ENCODE results near the gene NEDD9.

Gene NEDD9

DNA sequence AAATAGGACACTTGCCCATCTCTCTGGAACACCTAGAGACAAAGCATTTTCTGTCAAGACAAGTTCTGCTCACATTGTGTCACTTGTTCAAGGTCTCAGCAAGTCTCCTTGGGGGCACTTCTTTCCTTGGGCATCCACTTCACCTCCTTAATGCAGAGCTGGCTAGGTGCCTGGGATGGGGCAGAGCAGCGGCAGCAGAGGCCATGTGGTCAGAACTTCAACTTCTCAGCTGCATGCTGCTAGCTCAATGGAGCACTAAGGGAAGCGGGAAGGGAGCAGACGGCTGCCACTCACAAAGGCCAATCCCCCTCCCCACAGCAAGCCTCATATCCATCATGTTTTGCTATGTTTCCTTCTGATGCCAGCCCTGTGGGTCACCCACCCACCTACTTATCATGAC, 31.5 kb downstream of the NEDD9 start:
- DNase-seq (ENCODE audit: low read depth) = no peak

GRCh38 chr6:11200356-11200755, 32.1 kb downstream of the NEDD9 start:
- DNase-seq (ENCODE audit: low read depth) = no peak

DNA sequence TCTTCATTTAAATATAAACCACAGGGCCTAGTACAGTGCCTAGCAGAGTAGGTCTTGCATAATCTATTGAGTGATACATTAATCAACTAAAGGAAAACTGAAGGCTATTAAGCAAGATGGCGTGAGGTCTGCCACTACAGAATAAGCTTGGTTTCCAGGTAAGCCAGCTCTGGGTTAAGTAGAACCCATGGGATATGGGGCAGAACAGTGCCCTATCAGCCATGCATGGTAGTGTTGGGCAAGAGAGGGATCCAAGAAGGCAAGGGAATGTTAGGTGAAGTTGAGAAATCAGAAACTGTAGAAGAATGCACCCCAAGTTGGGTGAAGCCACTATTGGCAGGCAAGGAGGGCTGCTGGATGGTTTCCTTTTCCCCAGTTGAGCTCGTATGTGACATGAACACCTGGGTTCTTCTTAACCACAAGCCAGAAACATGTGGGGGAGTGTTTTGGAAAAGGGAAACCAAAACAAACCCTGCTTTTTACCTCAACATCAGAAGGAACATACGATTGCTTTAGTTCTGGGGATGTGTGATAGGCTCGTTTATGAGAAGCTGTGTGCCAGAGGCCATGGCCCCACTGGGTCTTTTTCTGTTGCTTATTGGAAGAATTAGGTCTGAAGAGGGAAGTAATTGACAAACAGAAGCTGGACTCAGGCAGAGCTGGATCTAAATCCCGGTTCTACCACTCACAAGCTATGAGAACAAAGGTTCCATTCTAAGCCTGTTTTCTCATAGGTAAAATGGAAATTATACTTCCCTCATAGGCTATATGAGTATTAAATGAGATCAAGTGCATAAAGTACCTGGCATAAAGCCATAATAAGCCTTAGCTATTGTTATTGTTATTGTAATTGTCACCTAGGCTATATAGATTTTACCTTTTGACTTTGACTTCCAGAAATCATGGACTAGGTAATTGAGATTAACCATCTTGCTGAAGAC, 33.5 kb downstream of the NEDD9 start:
- no peak for DNase-seq (ENCODE audit: low read depth)

GRCh38 chr6:11197850-11198249, 34.6 kb downstream of the NEDD9 start:
- no peak for DNase-seq (ENCODE audit: low read depth)

DNA sequence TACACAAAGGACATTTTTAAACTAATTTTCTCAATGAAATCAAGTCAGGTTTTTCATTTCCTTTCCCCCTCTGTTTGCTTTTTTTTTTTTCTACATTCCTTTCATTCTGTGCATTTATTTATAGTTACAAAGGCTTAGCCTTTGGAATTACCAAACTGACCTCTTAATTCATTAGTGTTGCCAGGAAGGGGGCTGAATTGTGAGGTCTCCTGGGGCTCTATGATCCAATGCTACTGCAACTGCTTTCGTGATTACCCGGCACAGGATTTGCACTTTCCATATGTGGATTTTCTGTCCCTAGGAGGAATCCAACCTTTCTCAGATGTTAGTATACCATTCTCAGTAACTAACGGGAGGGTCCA, 35.3 kb downstream of the NEDD9 start:
- DNase-seq (ENCODE audit: low read depth) = peak; percentile 83

DNA sequence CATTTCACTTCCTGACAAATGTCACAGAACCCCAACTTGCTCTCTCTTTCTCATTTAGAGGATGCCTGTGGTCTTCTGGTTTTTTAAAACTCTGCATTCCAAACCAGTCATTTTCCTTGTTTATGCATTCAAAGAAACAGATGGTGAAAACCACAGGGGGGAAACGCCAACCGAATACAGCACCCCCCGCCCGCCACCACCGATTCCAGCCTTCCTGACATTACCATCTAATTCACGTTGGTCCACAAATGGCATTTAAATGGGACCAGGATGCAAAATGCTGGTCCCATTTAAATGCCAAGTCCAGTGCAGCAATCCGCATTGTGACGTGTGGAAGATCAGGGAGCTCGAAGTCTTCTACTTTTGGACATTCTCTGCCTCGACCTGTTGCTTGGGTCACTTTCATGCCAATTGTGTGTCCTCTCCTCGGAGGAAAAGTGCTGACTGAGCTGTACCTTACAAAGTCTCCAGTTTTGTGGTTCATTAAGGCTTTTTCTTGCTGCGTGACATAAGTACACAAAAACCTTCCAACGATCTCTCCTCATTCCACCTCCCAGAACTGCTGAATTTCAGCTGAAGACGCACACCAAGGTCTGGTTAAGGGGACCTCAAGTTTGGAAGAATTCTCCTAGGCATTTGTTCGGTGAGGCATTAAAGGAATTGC, 35.8 kb downstream of the NEDD9 start:
- peak; percentile 89 for DNase-seq (ENCODE audit: low read depth)

DNA sequence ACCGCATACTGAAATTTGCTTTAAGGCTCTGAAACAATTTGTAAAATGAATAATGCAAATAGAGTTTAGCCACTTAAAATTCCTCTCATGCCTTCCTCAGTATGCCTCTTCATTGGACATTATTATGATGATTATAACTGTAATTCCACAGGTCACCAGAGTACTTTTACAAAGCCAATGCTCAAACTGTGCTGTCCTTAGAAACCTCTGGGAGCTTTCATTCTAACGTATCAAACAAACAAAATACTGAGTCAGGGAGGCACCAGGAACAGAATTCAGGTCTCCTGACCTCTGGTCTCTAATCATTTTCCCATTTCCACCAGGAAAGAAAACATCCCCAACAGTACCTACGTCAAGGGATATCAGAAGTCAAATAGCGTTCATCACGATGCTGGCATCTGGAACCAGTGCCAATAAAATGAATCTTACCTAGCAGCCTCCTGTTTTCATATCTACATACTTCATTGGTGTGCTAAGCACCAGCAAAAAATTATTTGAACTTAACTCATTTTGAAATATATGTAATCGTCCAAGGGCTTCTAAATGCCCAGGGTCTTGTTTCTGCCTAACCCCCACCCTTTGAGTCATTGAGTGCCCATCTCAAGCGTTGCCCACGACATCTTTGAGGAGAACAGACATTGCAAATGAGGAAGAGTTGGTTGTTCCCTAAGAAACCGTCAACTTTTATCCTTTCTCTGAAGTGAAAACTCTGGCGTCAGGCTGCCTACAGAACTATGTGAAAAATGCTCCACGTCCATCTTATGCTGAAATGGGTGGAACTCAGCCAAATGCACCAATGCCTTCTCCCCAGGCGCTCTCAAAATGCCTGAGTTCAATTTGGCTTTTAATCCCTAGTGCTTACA, 37.9 kb downstream of the NEDD9 start:
- no peak for DNase-seq (ENCODE audit: low read depth)

DNA sequence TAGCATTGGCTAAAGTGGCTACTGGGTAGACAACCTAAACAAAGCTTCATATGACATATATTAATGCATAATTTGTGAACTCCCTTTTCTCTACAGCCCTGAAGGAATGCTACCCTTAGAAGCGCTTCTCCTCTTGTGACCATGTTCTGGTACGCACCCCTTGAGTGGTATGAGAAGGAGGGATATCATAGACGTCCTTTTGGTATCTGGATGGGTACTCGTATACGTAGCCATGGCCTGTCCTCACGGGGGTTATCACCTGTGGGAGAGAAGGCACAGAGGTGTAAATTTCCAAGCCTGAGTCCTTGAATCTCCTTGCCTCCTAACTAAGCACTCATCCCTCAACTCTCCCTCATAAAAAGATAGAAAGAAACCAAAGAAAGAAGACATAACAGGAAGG, 39.0 kb downstream of the NEDD9 start:
- no peak for DNase-seq (ENCODE audit: low read depth)

GRCh38 chr6:11192167-11192566, 40.3 kb downstream of the NEDD9 start:
- no peak for DNase-seq (ENCODE audit: low read depth)

DNA sequence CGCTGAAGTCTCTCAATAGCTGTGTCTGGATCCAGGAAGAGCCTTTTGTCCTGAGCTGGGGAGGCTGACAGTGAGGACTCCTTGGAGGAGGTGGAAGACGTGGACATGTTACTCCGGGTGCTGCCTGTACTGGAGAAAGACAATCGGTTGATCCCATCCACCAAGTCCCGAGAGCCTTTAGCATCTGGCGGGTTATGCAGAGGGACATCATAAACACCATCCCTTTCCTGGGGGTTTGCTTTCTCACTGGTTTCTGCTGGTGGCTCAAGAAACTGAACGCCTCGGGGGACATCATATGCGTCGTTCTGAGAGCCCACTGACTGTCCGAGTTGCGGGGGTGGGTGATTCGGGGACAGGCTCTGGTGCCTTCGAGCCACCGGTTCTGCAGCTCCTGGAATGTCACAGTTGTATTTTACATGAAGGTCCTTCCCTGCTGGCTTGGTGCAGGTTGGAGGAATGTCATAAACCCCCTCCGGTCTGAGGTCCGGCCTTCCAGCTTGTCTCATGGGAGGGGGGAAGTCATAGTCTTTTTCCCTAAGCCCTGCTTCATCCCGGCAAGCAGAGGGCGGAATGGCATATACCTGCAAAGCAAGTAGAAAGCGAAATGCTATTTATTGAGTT, 41.7 kb downstream of the NEDD9 start:
- no peak for DNase-seq (ENCODE audit: low read depth)

DNA sequence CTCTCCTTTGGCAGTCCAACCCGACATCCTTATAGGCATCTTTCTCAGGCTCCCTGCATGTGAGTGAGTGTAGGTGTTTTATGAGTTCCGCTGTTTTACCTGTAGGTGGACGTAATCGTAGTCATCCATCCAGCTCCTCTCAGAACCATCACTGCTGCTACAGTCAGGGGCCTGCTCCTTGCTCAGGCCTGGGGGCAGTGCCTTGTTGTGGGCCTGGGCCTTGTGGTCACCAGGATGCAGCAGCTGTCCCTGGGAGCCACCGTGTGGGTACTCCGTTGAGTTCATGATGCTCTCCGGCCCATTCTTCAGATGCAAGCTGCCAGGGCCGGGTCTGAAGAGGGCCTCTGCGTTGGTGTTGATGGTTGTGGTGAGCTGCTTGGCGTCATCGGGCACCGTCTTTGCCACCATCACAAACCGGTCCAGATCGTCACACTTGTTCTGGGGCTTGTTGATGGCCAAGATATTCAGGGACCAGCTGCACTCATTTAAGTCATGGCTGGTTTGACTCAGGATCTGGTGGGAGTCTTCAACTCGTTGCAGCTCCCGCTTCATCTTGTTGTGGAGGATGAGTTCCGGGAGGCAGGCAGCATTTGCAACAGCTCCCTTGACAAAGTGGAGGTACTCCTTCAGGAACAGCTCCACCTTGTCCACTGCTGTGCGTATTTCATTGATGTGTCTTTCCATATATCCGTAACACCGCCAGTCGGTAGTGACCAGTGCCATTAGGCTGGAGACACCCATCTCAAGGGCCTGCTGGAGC, 42.4 kb downstream of the NEDD9 start:
- DNase-seq (ENCODE audit: low read depth) = no peak

DNA sequence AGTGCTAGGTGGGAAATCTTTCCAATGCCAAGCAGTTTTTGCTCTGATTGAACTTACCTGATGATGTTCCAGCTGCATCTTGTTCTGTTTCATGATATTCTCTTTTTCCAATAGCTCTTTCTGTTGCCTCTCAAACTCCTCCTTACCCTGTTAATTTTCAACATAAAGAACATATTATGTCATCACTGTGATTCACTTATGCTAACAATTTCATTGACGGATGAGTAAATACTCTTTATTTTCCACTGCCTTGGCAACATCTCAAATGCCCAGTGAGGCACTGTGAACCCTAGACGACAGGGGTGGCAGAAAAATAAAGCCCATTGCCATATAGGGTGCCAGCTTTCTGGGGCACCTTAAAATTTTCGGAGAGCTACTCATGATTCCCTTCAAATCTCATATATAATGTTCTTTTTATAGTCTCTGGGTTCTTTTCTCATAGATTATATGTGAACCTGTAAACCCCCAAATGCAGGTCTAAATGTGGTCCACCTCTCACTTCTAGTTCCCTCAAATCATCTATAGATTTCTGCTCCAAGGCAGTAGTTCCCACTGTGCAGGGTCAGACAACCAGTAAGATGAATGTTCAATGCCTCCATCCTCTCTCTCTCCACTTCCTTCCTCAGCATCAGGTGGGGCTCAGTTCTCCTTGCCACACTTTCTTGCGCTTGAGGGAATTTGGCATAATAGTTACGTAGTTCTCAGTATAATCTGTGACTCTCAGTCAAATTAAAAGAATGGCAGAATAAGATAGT, 44.1 kb downstream of the NEDD9 start:
- no peak for DNase-seq (ENCODE audit: low read depth)

DNA sequence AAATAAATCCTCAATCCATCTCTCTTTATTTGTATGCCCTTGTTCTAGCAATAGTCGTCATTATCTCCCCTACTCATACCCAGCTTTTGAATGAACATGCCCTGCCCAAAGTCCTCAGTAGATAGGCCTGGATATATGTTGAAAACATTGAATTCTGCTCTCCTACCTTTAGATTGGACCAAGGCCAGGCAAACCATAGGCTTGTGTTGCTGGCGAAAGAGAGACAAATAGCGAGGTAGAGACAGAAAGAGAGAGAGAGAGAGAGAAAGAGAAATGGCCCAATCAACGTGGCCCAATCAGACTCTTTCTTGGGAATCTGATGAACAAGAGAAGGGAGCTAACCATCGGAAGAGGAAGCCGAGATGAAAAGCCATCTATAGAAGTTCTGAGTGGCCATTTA, 45.2 kb downstream of the NEDD9 start:
- DNase-seq (ENCODE audit: low read depth) = no peak

- DNase-seq (ENCODE audit: low read depth) = no peak
Observed at GRCh38 chr6:11185204-11185842, 47.1 kb downstream of the NEDD9 start.

- DNase-seq (ENCODE audit: low read depth) = no peak
Observed at GRCh38 chr6:11183761-11184362, 48.6 kb downstream of the NEDD9 start.

GRCh38 chr6:11181478-11182136, 50.9 kb downstream of the NEDD9 start:
- no peak for DNase-seq (ENCODE audit: low read depth)

DNA sequence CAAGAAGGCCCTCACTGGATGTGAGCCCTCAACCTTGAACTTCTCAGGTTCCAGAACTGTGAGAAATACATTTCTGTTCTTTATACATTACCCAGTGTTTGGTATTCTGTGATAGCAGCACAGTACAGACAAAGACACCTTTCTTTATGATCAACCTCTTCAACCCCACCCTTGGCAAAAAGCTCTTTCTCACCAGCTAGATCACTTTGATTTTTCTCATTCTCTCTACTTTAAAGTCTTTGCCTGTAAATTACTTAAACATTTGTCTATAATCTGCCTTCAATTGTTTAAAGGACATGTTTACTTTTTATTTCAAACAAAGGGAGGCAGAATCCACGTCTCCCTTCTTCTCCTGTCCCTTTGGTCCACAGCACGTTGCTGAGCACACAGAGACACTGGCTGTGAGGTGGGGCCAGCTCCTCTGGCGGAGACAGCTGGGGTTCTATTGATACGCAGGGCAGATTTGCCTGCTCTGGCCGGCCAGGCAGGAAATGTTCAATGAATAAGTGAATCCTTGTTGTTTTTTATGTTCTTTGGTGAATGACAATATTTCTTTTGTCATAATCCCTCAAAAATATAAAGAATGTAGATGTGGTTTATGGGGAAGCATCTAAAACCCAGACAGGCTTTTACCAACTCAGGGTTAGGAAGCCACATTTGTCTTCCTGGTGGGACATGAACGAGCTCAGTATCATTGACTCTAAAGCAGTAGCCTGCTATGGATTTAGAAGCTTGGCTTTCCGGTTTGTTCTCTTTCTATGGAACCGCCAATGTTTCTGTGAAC, 52.9 kb downstream of the NEDD9 start:
- DNase-seq (ENCODE audit: low read depth) = no peak

DNA sequence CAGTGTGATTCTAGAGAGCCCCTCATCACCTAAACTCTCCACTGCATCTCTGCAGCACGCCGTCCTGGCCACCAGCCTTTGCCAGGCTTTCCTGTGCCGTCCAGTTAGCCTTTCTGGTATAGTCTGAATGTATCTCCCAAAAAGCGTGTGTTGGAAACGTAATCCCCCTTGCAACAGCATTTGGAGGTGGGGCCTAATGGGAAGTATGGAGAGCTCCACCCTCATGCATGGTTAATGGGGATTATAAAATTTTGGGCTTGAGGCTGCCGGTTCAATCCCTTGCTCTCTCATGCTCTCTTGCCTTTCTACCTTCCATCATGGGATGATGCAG, 53.4 kb downstream of the NEDD9 start:
- DNase-seq (ENCODE audit: low read depth) = no peak

DNA sequence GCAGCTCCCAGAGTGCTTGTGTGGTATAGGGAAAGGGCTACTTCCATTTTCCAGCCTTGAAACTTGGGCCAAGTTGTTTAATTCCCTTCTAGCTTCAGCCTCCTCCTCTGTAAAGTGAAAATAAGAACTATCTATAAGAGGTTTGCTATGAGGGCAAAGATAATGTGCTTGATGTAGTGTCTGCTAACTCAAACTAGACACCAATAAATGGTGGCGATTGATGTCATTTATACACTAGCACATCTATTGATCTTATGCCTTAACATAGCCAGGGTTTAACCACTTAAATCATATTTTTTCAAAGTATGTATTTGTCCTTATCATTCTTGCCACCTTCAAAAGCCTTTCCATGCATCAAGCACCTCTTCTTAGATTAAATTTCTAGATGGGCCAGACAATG, 55.2 kb downstream of the NEDD9 start:
- no peak for DNase-seq (ENCODE audit: low read depth)
